GM23338 (cell line): Measurements from ENCODE around the gene OGG1. TPM values are rescaled to one million over a fixed set of nuclear protein-coding genes. Genes with fewer than 3 reads are reported as not detected.

Experiments
- ATAC-seq: fragments of 200-7000 bp; cut with Tn5 transposase; 3 replicates; pipeline ENCODE4 v1.9.1; 2020
- DNase-seq: peaks from one replicate; pipeline ENCODE4 v3.0.0-alpha.2; 2015; ENCODE audit warnings: low spot score
- H2AFZ ChIP-seq: fragments of 200-600 bp; sonication (generic); 2 replicates; pipeline ENCODE4 v1.8.0; 2016; ENCODE audit warnings: antibody characterized with exemption, mild to moderate bottlenecking, moderate library complexity
- H3F3A ChIP-seq: fragments of 200-600 bp; sonication (generic); replicated peaks from 2 replicates; pipeline ENCODE4 v1.8.0; 2017; ENCODE audit warnings: antibody characterized with exemption, mixed run types, low read depth
- H3K27ac ChIP-seq: fragments of 200-600 bp; sonication (generic); 2 replicates; pipeline ENCODE4 v1.6.1; 2016; ENCODE audit warnings: low read depth
- H3K27me3 ChIP-seq: fragments of 200-600 bp; sonication (generic); 2 replicates; pipeline ENCODE4 v1.8.0; 2016; ENCODE audit warnings: mild to moderate bottlenecking, mixed run types, moderate library complexity; ENCODE audit not compliant: insufficient read depth
- H3K36me3 ChIP-seq: fragments of 200-600 bp; sonication (generic); 2 replicates; pipeline ENCODE4 v1.8.0; 2016; ENCODE audit warnings: mild to moderate bottlenecking; ENCODE audit not compliant: insufficient read depth
- H3K4me1 ChIP-seq: fragments of 200-600 bp; sonication (generic); 2 replicates; pipeline ENCODE4 v1.8.0; 2016; ENCODE audit warnings: mild to moderate bottlenecking, moderate library complexity; ENCODE audit not compliant: insufficient read depth
- H3K4me2 ChIP-seq: fragments of 200-600 bp; sonication (generic); 2 replicates; pipeline ENCODE4 v1.7.1; 2017; ENCODE audit warnings: mixed run types
- H3K4me3 ChIP-seq: fragments of 200-600 bp; sonication (generic); 2 replicates; pipeline ENCODE4 v1.6.1; 2016; ENCODE audit warnings: mixed run types
- H3K79me2 ChIP-seq: fragments of 200-600 bp; sonication (generic); replicated peaks from 2 replicates; pipeline ENCODE4 v1.8.0; 2017; ENCODE audit warnings: mild to moderate bottlenecking; ENCODE audit not compliant: insufficient read depth
- H3K9me2 ChIP-seq: fragments of 200-600 bp; sonication (generic); 2 replicates; pipeline ENCODE4 v1.8.0; 2017; ENCODE audit not compliant: insufficient read depth
- H4K20me1 ChIP-seq: fragments of 200-600 bp; sonication (generic); replicated peaks from 2 replicates; pipeline ENCODE4 v1.8.0; 2017; ENCODE audit warnings: mild to moderate bottlenecking; ENCODE audit not compliant: insufficient read depth
- H3K27ac Mint-ChIP-seq: 2 replicates; pipeline ENCODE4 v1.8.0; 2020; ENCODE audit warnings: inconsistent platforms, mild to moderate bottlenecking, moderate library complexity, mixed read lengths
- H3K27me3 Mint-ChIP-seq: 3 replicates; pipeline ENCODE4 v1.8.0; 2022; ENCODE audit warnings: low read depth, mild to moderate bottlenecking, moderate library complexity, mixed read lengths, inconsistent platforms; ENCODE audit not compliant: insufficient read depth, poor library complexity
- H3K36me3 Mint-ChIP-seq: 3 replicates; pipeline ENCODE4 v1.8.0; 2021; ENCODE audit warnings: low read depth, mild to moderate bottlenecking, inconsistent platforms, moderate library complexity, mixed read lengths
- H3K4me1 Mint-ChIP-seq: 3 replicates; pipeline ENCODE4 v1.8.0; 2020; ENCODE audit warnings: mild to moderate bottlenecking, inconsistent platforms, mixed read lengths
- H3K4me3 Mint-ChIP-seq: 3 replicates; pipeline ENCODE4 v1.8.0; 2021; ENCODE audit warnings: moderate library complexity, mild to moderate bottlenecking, inconsistent platforms, mixed read lengths
- H3K9me3 Mint-ChIP-seq: 3 replicates; pipeline ENCODE4 v1.8.0; 2020; ENCODE audit warnings: moderate library complexity, mild to moderate bottlenecking, inconsistent platforms, mixed read lengths
- CTCF ChIP-seq, 2 experiments: fragments of 200-600 bp in 1 of 2; sonication (generic) in 1 of 2; conservative IDR thresholded peaks; 2 replicates each; pipeline versions ENCODE4 v1.5.1 to v1.6.1; 2016 to 2017; ENCODE audit warnings: antibody characterized with exemption in 2 of 2, low read depth in 2 of 2, mild to moderate bottlenecking in 2 of 2, moderate library complexity in 1 of 2
- EZH2 ChIP-seq: fragments of 200-600 bp; sonication (generic); IDR thresholded peaks from one replicate; pipeline ENCODE4 v1.8.0; 2017; ENCODE audit warnings: antibody characterized with exemption, mild to moderate bottlenecking, low read depth; ENCODE audit not compliant: unreplicated experiment
- EZH2phosphoT487 ChIP-seq: fragments of 200-600 bp; sonication (generic); IDR thresholded peaks from one replicate; pipeline ENCODE4 v1.8.1; 2018; ENCODE audit warnings: antibody characterized with exemption; ENCODE audit not compliant: unreplicated experiment
- JUNB ChIP-seq: IDR thresholded peaks from one replicate; pipeline ENCODE4 v1.6.1; 2016; ENCODE audit warnings: antibody characterized with exemption; ENCODE audit not compliant: unreplicated experiment
- STAT1 ChIP-seq: IDR thresholded peaks from one replicate; pipeline ENCODE4 v1.6.1; 2016; ENCODE audit warnings: antibody characterized with exemption; ENCODE audit not compliant: unreplicated experiment
- ZNF114 ChIP-seq: fragments of 250-450 bp; sonication (Bioruptor Pico); IDR thresholded peaks from 2 replicates; pipeline ENCODE4 v1.5.0; 2020; ENCODE audit warnings: mild to moderate bottlenecking, moderate library complexity
- ZNF331 ChIP-seq: fragments of 250-450 bp; sonication (Bioruptor Pico); IDR thresholded peaks from 2 replicates; pipeline ENCODE4 v1.5.0; 2020; ENCODE audit warnings: low read depth, mild to moderate bottlenecking, moderate library complexity
- polyA plus RNA-seq: library from polyadenylated mRNA; unstranded; fragments of >200 nt; fragmentation: Nextera tagmentation; extraction: Ambion mirVana; gene quantifications from 2 replicates; pipeline ENCODE4 v1.2.1, GENCODE V29; 2016
- total RNA-seq: library from RNA; depleted of rRNA; stranded (reverse); fragments of >200 nt; shearing (Covaris generic); gene quantifications from 2 replicates; pipeline ENCODE4 v1.2.3, GENCODE V29; 2014
- TF ChIP-seq, protein P1 (sequence below): fragments of 250-450 bp; sonication (Bioruptor Pico); IDR thresholded peaks from 2 replicates; pipeline ENCODE4 v1.5.0; 2020; ENCODE audit warnings: mild to moderate bottlenecking, moderate library complexity
- TF ChIP-seq, protein P2 (sequence below): IDR thresholded peaks from one replicate; pipeline ENCODE4 v1.6.1; 2018; ENCODE audit warnings: antibody characterized with exemption; ENCODE audit not compliant: unreplicated experiment
- TF ChIP-seq, protein P3 (sequence below): IDR thresholded peaks from 2 replicates; pipeline ENCODE4 v1.6.1; 2016; ENCODE audit warnings: antibody characterized with exemption

Gene OGG1
- total and polyA plus RNA-seq, 2 experiments from 2014 or later, result 20.6 to 27.6 TPM

GRCh38 chr3:9787714-9788113 is 38.0 kb downstream of the OGG1 start (continued):
- no peak for TF ChIP-seq CTCF (conservative IDR thresholded peaks at IDR 0.05; ENCODE audit: low read depth in 2 of 2)

- Histone ChIP-seq H3K79me2 (peaks cover 31% of the 10 kb centered on the region), H3K4me1 (peaks cover 6% of the 10 kb centered on the region), H3F3A (peaks cover 15% of the 10 kb centered on the region; the same call in 1 of the 2 replicates), H3K4me3 (peak overlapping the region; percentile 92; the same call in 1 of the 2 replicates), H3K4me2 (no peak overlapping the region), H4K20me1 (no peaks in the 10 kb centered on the region; the same call in 1 of the 2 replicates), H3K36me3 (peaks cover 4% of the 10 kb centered on the region; the same call in 1 of the 2 replicates), H3K27ac (no peak overlapping the region), H2AFZ (no peak overlapping the region), H3K9me2 (0 out of 2 replicates have a peak, but pooled peaks cover 3% of the 10 kb centered on the region), H3K27me3 (no peaks in the 10 kb centered on the region)
- H3K9me3 Mint-ChIP-seq, result no peaks in the 10 kb centered on the region
- H3K4me1 Mint-ChIP-seq, result peaks cover 14% of the 10 kb centered on the region
- peak overlapping the region; percentile 97 for H3K4me3 Mint-ChIP-seq
- peaks cover 56% of the 10 kb centered on the region for H3K36me3 Mint-ChIP-seq
- DNase-seq (no peak), ATAC-seq (no peak)
- no peak overlapping the region for H3K27ac Mint-ChIP-seq
- peaks cover 12% of the 10 kb centered on the region for H3K27me3 Mint-ChIP-seq
- TF ChIP-seq STAT1, result no peak
- TF ChIP-seq ZNF331 (CRISPR knock-in tag), result no peak
- TF ChIP-seq CTCF (conservative IDR thresholded peaks at IDR 0.05; ENCODE audit: low read depth in 2 of 2), result no peak
- TF ChIP-seq EZH2, result no peak
- TF ChIP-seq, protein P1, sequence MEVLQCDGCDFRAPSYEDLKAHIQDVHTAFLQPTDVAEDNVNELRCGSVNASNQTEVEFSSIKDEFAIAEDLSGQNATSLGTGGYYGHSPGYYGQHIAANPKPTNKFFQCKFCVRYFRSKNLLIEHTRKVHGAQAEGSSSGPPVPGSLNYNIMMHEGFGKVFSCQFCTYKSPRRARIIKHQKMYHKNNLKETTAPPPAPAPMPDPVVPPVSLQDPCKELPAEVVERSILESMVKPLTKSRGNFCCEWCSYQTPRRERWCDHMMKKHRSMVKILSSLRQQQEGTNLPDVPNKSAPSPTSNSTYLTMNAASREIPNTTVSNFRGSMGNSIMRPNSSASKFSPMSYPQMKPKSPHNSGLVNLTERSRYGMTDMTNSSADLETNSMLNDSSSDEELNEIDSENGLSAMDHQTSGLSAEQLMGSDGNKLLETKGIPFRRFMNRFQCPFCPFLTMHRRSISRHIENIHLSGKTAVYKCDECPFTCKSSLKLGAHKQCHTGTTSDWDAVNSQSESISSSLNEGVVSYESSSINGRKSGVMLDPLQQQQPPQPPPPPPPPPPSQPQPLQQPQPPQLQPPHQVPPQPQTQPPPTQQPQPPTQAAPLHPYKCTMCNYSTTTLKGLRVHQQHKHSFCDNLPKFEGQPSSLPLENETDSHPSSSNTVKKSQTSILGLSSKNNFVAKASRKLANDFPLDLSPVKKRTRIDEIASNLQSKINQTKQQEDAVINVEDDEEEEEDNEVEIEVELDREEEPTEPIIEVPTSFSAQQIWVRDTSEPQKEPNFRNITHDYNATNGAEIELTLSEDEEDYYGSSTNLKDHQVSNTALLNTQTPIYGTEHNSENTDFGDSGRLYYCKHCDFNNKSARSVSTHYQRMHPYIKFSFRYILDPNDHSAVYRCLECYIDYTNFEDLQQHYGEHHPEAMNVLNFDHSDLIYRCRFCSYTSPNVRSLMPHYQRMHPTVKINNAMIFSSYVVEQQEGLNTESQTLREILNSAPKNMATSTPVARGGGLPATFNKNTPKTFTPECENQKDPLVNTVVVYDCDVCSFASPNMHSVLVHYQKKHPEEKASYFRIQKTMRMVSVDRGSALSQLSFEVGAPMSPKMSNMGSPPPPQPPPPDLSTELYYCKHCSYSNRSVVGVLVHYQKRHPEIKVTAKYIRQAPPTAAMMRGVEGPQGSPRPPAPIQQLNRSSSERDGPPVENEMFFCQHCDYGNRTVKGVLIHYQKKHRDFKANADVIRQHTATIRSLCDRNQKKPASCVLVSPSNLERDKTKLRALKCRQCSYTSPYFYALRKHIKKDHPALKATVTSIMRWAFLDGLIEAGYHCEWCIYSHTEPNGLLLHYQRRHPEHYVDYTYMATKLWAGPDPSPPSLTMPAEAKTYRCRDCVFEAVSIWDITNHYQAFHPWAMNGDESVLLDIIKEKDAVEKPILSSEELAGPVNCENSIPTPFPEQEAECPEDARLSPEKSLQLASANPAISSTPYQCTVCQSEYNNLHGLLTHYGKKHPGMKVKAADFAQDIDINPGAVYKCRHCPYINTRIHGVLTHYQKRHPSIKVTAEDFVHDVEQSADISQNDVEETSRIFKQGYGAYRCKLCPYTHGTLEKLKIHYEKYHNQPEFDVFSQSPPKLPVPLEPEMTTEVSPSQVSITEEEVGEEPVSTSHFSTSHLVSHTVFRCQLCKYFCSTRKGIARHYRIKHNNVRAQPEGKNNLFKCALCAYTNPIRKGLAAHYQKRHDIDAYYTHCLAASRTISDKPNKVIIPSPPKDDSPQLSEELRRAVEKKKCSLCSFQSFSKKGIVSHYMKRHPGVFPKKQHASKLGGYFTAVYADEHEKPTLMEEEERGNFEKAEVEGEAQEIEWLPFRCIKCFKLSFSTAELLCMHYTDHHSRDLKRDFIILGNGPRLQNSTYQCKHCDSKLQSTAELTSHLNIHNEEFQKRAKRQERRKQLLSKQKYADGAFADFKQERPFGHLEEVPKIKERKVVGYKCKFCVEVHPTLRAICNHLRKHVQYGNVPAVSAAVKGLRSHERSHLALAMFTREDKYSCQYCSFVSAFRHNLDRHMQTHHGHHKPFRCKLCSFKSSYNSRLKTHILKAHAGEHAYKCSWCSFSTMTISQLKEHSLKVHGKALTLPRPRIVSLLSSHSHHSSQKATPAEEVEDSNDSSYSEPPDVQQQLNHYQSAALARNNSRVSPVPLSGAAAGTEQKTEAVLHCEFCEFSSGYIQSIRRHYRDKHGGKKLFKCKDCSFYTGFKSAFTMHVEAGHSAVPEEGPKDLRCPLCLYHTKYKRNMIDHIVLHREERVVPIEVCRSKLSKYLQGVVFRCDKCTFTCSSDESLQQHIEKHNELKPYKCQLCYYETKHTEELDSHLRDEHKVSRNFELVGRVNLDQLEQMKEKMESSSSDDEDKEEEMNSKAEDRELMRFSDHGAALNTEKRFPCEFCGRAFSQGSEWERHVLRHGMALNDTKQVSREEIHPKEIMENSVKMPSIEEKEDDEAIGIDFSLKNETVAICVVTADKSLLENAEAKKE (CRISPR knock-in tag), result no peak
- TF ChIP-seq ZNF114 (CRISPR knock-in tag), result no peak
- no peak for TF ChIP-seq JUNB
- TF ChIP-seq, protein P2, sequence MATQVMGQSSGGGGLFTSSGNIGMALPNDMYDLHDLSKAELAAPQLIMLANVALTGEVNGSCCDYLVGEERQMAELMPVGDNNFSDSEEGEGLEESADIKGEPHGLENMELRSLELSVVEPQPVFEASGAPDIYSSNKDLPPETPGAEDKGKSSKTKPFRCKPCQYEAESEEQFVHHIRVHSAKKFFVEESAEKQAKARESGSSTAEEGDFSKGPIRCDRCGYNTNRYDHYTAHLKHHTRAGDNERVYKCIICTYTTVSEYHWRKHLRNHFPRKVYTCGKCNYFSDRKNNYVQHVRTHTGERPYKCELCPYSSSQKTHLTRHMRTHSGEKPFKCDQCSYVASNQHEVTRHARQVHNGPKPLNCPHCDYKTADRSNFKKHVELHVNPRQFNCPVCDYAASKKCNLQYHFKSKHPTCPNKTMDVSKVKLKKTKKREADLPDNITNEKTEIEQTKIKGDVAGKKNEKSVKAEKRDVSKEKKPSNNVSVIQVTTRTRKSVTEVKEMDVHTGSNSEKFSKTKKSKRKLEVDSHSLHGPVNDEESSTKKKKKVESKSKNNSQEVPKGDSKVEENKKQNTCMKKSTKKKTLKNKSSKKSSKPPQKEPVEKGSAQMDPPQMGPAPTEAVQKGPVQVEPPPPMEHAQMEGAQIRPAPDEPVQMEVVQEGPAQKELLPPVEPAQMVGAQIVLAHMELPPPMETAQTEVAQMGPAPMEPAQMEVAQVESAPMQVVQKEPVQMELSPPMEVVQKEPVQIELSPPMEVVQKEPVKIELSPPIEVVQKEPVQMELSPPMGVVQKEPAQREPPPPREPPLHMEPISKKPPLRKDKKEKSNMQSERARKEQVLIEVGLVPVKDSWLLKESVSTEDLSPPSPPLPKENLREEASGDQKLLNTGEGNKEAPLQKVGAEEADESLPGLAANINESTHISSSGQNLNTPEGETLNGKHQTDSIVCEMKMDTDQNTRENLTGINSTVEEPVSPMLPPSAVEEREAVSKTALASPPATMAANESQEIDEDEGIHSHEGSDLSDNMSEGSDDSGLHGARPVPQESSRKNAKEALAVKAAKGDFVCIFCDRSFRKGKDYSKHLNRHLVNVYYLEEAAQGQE, result no peak
- TF ChIP-seq, protein P3, sequence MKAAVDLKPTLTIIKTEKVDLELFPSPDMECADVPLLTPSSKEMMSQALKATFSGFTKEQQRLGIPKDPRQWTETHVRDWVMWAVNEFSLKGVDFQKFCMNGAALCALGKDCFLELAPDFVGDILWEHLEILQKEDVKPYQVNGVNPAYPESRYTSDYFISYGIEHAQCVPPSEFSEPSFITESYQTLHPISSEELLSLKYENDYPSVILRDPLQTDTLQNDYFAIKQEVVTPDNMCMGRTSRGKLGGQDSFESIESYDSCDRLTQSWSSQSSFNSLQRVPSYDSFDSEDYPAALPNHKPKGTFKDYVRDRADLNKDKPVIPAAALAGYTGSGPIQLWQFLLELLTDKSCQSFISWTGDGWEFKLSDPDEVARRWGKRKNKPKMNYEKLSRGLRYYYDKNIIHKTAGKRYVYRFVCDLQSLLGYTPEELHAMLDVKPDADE, result no peak
- no peak for TF ChIP-seq EZH2phosphoT487
Observed at GRCh38 chr3:9791127-9791526, 41.4 kb downstream of the OGG1 start.
